Measurements from ENCODE around the gene CARD9.
A peak's percentile ranks its signal among the peaks of the same experiment; 100 is the strongest.

Gene CARD9

DNA sequence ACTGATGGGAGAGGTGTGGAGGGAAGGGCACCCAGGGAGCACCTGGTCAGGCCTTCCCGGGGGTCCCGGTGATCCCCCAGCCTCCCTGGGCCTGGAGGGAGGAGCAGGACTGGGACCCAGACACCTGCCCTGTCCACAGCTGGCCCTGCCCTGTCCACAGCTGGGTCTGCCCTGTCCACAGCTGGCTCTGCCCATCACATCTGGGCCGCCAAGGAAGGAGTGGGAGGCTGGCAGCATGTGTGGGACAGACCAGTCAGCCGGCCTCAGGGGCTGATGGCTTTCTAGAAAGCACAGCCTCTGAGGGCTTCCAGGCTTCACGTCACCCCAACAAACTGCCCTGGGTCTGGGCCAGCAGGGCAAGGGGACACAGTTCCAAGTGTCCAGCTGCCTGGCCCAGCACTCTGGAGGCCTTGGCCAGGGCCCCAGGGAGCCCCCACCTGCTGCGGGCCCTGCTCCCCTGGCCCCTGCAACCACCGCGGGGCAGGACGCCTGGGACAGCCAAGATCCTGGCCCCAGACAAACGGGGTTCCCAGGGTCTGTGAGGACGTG is 22.1 kb downstream of the CARD9 start:
- DNase-seq (ENCODE audit: low read depth in 3 of 3, low spot score in 1 of 3), result no peak

DNA sequence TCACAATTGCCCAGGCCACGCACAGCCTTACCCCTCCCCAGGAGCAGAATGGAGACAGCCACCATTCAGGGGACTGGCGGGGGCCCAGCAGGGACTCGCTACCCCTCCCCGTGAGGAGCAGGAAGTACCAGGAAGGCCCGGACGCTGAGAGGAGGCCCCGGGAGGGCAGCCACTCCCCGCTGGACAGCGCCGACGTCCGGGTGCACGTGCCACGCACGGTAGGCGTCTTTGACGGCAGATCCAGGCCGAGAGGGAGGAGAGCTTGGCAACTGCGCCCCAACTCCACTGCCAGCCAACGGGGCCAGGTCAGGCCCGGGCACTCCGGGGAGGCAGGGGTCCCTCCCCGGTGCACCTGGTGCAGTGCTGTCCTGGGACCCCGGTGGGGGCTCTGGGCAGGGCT is 23.9 kb downstream of the CARD9 start:
- no peak for DNase-seq (ENCODE audit: low read depth in 3 of 3, low spot score in 1 of 3)

GRCh38 chr9:136348691-136349090 is 24.8 kb downstream of the CARD9 start:
- DNase-seq (ENCODE audit: low read depth in 3 of 3, low spot score in 1 of 3), result no peak

- DNase-seq (ENCODE audit: low read depth in 3 of 3, low spot score in 1 of 3), result no peak
Measured at GRCh38 chr9:136347472-136348256, 25.8 kb downstream of the CARD9 start.

- DNase-seq (ENCODE audit: low read depth in 3 of 3, low spot score in 1 of 3), result no peak
Measured at GRCh38 chr9:136346927-136347465, 26.5 kb downstream of the CARD9 start.

DNA sequence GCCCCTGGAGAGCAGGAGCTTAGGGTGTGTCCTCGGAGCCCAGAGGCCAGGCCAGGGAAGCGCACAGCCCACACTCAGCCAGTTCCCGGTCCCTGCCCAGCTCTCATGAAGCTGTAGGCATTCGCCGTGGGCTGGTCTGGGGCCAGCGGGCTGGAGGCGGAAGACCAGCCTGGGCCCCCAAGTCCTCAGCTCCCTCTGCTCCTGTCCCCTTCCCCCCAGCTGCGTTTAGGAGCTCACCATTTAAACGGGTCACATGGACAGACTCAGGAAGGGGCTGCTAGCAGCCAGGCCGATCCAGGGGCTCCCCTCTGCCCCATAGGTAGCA is 27.4 kb downstream of the CARD9 start:
- no peak for DNase-seq (ENCODE audit: low read depth in 3 of 3, low spot score in 1 of 3)

DNA sequence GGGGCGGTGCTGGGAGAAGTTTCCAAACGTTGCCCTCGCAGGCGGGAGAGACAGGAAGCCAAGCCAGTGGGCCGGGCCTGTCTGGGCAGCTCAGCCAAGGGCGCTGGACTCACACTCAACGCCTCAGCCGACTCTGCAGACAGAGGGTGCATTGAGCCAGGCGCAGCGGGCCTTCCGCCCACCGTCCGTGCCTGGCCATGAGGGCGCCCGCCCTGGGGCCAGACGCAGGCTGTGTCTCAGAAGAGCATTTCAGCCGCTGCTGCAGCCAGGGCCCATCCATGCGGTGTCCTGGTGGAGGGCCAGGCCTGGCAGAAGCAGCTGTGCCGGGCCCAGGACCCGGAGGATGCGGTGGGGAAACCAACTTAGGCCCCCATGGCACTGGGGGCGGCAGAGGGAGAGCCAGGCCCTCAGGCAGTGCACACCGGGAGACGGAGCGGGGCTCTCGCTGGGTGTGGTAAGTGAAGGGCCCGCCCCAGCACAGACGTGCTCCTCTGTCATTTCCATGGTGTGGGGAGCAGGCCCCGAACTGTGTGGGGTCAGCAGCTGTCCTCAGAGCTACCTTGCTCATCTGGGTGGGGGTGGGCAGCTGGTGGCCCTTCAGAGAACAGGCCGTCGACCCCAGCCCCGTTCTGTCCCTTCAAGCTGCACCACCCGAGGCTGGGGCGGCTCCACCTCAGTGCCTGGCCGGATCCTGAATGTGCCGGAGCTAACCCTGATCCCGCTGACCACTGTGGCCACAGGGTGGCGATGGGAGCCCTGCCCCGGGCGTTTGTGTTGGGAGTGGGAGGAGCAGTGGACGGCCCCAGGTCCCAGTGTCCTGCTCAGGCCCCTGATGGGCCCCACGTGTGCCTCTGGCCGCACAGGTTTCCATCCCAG is 27.9 kb downstream of the CARD9 start:
- DNase-seq (ENCODE audit: low read depth in 3 of 3, low spot score in 1 of 3), result no peak

DNA sequence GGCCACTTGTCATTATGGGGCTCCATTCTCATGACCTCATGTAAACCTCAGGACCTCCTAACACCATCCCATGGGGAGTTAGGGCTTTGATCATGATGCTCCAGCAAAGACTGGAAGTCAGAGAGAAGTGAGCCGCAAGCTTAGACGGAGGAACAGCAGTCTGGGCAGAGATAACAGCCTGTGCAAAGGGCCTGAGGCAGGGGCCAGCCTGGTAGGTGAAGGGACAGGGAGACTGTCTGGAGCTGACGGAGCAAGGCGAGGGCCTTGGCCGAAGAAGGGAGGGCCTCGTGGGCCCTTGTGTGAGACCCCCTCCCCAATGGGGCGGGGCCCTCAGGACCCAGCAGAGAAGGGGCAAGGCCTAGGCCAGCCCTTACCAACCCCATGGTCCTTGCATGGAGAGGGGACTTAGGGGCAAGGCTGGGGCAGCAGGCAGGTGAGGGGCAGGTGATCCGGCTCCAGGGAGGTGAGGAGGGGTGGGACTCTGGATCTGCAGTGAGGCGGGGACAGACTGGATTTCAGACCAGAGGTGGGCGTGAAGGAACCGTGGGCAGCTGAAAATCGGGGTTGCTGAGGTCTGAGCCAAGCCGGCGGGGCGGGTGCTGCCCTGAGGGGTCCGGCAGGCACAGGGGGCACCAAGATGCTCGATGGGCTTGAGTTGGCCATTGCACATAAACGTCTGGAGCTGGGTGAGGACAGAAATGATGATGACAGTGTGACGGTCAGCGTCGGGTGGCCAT is 28.8 kb downstream of the CARD9 start:
- DNase-seq (ENCODE audit: low read depth in 3 of 3, low spot score in 1 of 3), result no peak

- DNase-seq (ENCODE audit: low read depth in 3 of 3, low spot score in 1 of 3), result no peak
Measured at GRCh38 chr9:136343884-136344269, 29.6 kb downstream of the CARD9 start.

GRCh38 chr9:136343121-136343883 is 30.2 kb downstream of the CARD9 start:
- no peak for DNase-seq (ENCODE audit: low read depth in 3 of 3, low spot score in 1 of 3)

GRCh38 chr9:136342181-136343120 is 31.0 kb downstream of the CARD9 start:
- DNase-seq (ENCODE audit: low read depth in 3 of 3, low spot score in 1 of 3), result peak in 1 of 3 donors; percentile 54

DNA sequence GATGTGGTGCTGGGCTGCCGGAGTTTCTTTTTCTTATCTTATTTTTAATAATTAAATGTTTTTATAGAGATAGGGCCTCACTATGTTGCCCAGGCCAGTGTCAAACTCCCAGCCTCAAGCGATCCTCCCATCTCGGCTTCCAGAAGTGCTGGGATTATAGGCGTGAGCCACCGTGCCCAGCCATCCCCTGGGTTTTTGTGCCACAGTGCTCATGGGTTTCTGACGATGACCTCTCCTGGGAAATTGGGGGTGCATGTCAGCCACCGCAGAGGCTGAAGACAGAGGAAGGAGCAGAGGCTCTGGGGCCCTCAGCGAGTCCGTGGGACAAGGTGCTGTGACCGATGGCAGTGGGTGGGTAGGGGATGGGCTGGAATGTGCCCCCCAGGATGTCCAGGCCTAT is 31.7 kb downstream of the CARD9 start:
- no peak for DNase-seq (ENCODE audit: low read depth in 3 of 3, low spot score in 1 of 3)

GRCh38 chr9:136341042-136341655 is 32.3 kb downstream of the CARD9 start:
- DNase-seq (ENCODE audit: low read depth in 3 of 3, low spot score in 1 of 3), result no peak

- no peak for DNase-seq (ENCODE audit: low read depth in 3 of 3, low spot score in 1 of 3)
Measured at GRCh38 chr9:136340356-136341041, 33.0 kb downstream of the CARD9 start.

GRCh38 chr9:136339958-136340310 is 33.5 kb downstream of the CARD9 start:
- DNase-seq (ENCODE audit: low read depth in 3 of 3, low spot score in 1 of 3), result no peak

GRCh38 chr9:136339173-136339957 is 34.1 kb downstream of the CARD9 start:
- no peak for DNase-seq (ENCODE audit: low read depth in 3 of 3, low spot score in 1 of 3)

DNA sequence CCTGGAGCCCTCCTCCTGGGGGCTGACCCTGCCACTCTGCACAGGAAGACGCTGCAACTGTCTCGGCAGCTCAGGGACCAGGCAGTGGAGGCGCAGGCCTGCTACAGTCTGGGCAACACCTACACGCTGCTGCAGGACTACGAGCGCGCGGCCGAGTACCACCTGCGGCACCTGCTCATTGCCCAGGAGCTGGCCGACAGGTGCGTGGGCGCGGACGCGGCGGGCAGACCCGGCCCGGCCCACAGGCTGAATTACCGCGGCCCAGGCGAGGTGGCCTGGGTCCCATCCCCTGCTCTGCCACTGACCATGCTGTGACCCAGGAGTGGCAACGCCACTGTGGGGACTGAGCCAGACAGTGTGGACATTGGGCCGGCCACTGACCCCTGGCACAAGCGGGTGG is 35.0 kb downstream of the CARD9 start:
- no peak for DNase-seq (ENCODE audit: low read depth in 3 of 3, low spot score in 1 of 3)
